HG02884 (cell line): Measurements from ENCODE around the gene ANKRD10.

Experiments
- ATAC-seq: cut with Tn5 transposase; IDR thresholded peaks from one replicate; pipeline ENCODE4 v1.9.1; 2021; ENCODE audit warnings: mild to moderate bottlenecking, moderate library complexity; ENCODE audit not compliant: unreplicated experiment

Gene ANKRD10

GRCh38 chr13:110887597-110888333, 27.1 kb downstream of the ANKRD10 start:
- ATAC-seq = no peak

- no peak for ATAC-seq
Measured at GRCh38 chr13:110886870-110887596, 27.8 kb downstream of the ANKRD10 start.

- no peak for ATAC-seq
Measured at GRCh38 chr13:110885966-110886869, 28.7 kb downstream of the ANKRD10 start.

- no peak for ATAC-seq
Measured at GRCh38 chr13:110885516-110885915, 29.4 kb downstream of the ANKRD10 start.

GRCh38 chr13:110884517-110884916, 30.4 kb downstream of the ANKRD10 start:
- no peak for ATAC-seq

GRCh38 chr13:110883542-110883941, 31.3 kb downstream of the ANKRD10 start:
- ATAC-seq = no peak

GRCh38 chr13:110882972-110883371, 31.9 kb downstream of the ANKRD10 start:
- ATAC-seq = no peak

GRCh38 chr13:110881839-110882627, 32.8 kb downstream of the ANKRD10 start:
- no peak for ATAC-seq

GRCh38 chr13:110880627-110881026, 34.2 kb downstream of the ANKRD10 start:
- ATAC-seq = no peak

- no peak for ATAC-seq
Measured at GRCh38 chr13:110879482-110879881, 35.4 kb downstream of the ANKRD10 start.

GRCh38 chr13:110877737-110878258, 37.1 kb downstream of the ANKRD10 start:
- ATAC-seq = no peak

GRCh38 chr13:110876609-110877008, 38.3 kb downstream of the ANKRD10 start:
- no peak for ATAC-seq

GRCh38 chr13:110875241-110875640, 39.6 kb downstream of the ANKRD10 start:
- no peak for ATAC-seq

- no peak for ATAC-seq
Measured at GRCh38 chr13:110874508-110874960, 40.3 kb downstream of the ANKRD10 start.

- ATAC-seq = no peak
Measured at GRCh38 chr13:110873639-110874507, 41.0 kb downstream of the ANKRD10 start.

GRCh38 chr13:110872768-110873638, 41.9 kb downstream of the ANKRD10 start:
- no peak for ATAC-seq

GRCh38 chr13:110872034-110872767, 42.7 kb downstream of the ANKRD10 start:
- ATAC-seq = no peak
